GM10266 (cell line): Measurements from ENCODE around the gene HMCN1.

Experiments
- DNase-seq: peaks from one replicate; pipeline ENCODE4 v3.0.0; 2012; ENCODE audit errors: extremely low spot score
- CTCF ChIP-seq: IDR thresholded peaks from 2 replicates; pipeline ENCODE4 v1.5.1; 2012; ENCODE audit warnings: mild to moderate bottlenecking, low read depth; ENCODE audit not compliant: control insufficient read depth, insufficient read depth; ENCODE audit errors: missing control alignments

HMCN1 gene

GRCh38 chr1:186215636-186216035 is 481.4 kb downstream of the HMCN1 start:
- DNase-seq = no peak
- TF ChIP-seq CTCF = no peak

GRCh38 chr1:186218654-186219352 is 484.6 kb downstream of the HMCN1 start:
- DNase-seq = no peak
- no peak for TF ChIP-seq CTCF

- TF ChIP-seq CTCF = no peak
- no peak for DNase-seq
These were observed 485.9 kb downstream of the HMCN1 start for GRCh38 chr1:186220067-186220466.

GRCh38 chr1:186220911-186221310 is 486.7 kb downstream of the HMCN1 start:
- TF ChIP-seq CTCF = no peak
- no peak for DNase-seq

- no peak for DNase-seq
- no peak for TF ChIP-seq CTCF
These were observed 490.9 kb downstream of the HMCN1 start for GRCh38 chr1:186225096-186225495.

GRCh38 chr1:186228749-186229148 is 494.6 kb downstream of the HMCN1 start:
- no peak for DNase-seq
- no peak for TF ChIP-seq CTCF

GRCh38 chr1:186231861-186232436 is 497.8 kb downstream of the HMCN1 start:
- no peak for TF ChIP-seq CTCF
- DNase-seq = no peak
